Central memory CD8-positive, alpha-beta T cell (primary cell): ENCODE data around the gene PET100.

ENCODE experiments used
- ATAC-seq: fragments of 150-1000 bp; cut with Tn5 transposase; replicated peaks from 2 replicates; pipeline ENCODE4 v1.10.0; 2022; ENCODE audit warnings: mild to moderate bottlenecking, moderate FRiP score, moderate number of reproducible peaks; ENCODE audit not compliant: poor library complexity, severe bottlenecking; ENCODE audit errors: extremely low read depth
- DNase-seq, 2 donors: peaks; one replicate each; pipeline ENCODE4 v3.0.0; 2021; ENCODE audit warnings: low spot score in 2 of 2
- H3K27ac Mint-ChIP-seq: one replicate; pipeline ENCODE4 v1.8.0; 2022; ENCODE audit warnings: low read depth, mild to moderate bottlenecking, moderate library complexity, mixed read lengths
- H3K27me3 Mint-ChIP-seq: one replicate; pipeline ENCODE4 v1.8.0; 2022; ENCODE audit warnings: mixed read lengths
- H3K36me3 Mint-ChIP-seq: one replicate; pipeline ENCODE4 v1.8.0; 2022; ENCODE audit warnings: mild to moderate bottlenecking, moderate library complexity, mixed read lengths; ENCODE audit not compliant: insufficient read depth
- H3K4me1 Mint-ChIP-seq: one replicate; pipeline ENCODE4 v1.8.0; 2022; ENCODE audit warnings: mixed read lengths
- H3K4me3 Mint-ChIP-seq: one replicate; pipeline ENCODE4 v1.8.0; 2022; ENCODE audit warnings: mild to moderate bottlenecking, moderate library complexity, mixed read lengths
- H3K9me3 Mint-ChIP-seq: one replicate; pipeline ENCODE4 v1.8.0; 2022; ENCODE audit warnings: mixed read lengths

Gene PET100, protein sequence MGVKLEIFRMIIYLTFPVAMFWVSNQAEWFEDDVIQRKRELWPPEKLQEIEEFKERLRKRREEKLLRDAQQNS

DNA sequence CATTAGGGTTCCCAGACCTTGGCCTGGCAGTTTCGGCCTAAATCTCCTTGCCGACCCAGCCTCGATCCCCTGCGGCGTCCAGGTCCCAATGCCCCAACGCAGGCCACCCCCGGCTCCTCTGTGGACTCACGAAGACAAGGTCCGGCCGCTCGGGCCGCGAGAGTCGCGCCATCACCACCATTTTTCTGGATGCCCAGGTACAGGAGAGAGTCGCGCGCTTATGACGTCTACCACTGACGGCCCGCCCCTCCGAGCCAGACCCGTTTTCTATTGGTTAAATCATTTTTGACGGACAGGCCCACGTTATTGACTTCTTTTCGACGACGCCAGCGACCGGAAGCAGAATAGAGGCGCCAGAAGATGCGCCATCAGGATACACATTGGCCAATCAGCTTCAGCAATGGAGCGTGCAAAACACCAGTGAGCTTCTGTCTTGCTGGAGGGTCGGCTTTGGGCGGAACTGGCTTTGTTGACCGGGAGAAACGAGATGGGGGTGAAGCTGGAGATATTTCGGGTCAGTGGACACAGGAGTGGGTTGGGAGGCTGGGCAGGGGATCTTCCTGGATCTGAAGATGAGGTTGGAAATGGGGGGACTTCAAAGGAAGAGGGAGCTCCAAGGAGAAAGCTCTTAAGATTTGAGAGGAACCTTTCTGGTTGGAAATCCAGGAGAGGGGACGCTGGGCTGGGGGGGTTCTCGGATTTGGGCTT lies at the start of gene PET100, which contains the start of gene XAB2:
TSS of gene PET100 (plus strand) at position 447 of the 708 bp plus-strand sequence. CDS start at position 488, 41 bp downstream.
TSS of gene XAB2 (minus strand) at position 199 of the 708 bp plus-strand sequence. CDS start at position 181, 18 bp downstream.
- DNase-seq (peak; percentile 92 to 96), ATAC-seq (peak; percentile 100)
- Mint-ChIP-seq H3K4me3 (peak within 1 kb of the TSS; percentile 96), H3K27ac (peak within 1 kb of the TSS; percentile 100), H3K36me3 (peaks cover 46% of the 10 kb centered on the region), H3K4me1 (peaks cover 41% of the 10 kb centered on the region), H3K9me3 (no peaks in the 10 kb centered on the region), H3K27me3 (no peaks in the 10 kb centered on the region)

DNA sequence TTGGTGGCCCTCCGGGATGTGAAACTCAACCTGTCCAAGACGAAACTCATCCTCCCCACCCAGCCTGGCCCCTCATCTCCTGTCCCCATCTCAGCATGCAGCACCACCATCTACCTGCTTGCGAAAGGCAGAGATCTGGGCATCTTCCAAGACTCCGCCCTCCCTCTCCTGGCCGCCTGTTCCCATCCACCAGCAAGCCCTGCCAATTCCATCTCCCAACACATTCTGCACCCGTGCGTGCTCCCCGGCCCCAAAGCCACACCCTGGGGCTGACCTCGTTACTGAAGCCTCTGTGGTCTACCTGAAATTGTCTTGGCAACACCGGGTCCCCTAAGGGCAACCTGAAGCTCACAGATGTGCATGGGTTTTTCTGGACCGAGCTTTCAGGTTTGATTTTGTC lies 47.1 kb upstream of the PET100 start:
- H3K36me3 Mint-ChIP-seq = peaks cover 5% of the 10 kb centered on the region
- peak overlapping the region; percentile 82 for H3K27ac Mint-ChIP-seq
- peaks cover 26% of the 10 kb centered on the region for H3K27me3 Mint-ChIP-seq
- H3K9me3 Mint-ChIP-seq = no peaks in the 10 kb centered on the region
- no peaks in the 10 kb centered on the region for H3K4me1 Mint-ChIP-seq
- DNase-seq (no peak), ATAC-seq (no peak)
- no peak overlapping the region for H3K4me3 Mint-ChIP-seq

DNA sequence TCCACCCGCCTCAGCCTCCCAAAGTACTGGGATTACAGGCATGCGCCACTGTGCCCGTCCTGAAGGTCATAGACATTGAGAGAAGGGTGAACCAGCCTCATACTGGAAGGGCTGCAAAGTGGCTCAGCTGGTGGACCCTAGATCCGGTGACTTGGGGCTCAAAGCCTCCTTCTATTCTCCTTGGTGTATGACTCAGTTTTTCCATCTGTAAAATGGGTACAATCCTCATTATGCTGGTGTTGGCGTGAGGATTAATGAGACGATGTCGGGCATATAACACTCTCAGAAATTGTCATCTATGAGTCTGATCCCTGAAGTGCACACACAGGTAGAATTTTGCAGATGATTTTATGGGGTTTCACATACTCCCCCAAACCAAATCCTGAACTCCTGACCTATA lies 39.8 kb upstream of the PET100 start:
- ATAC-seq (no peak), DNase-seq (no peak)
- no peak overlapping the region for H3K4me3 Mint-ChIP-seq
- H3K27me3 Mint-ChIP-seq = peaks cover 42% of the 10 kb centered on the region
- H3K9me3 Mint-ChIP-seq = no peaks in the 10 kb centered on the region
- no peak overlapping the region for H3K27ac Mint-ChIP-seq
- no peaks in the 10 kb centered on the region for H3K4me1 Mint-ChIP-seq
- H3K36me3 Mint-ChIP-seq = no peaks in the 10 kb centered on the region

DNA sequence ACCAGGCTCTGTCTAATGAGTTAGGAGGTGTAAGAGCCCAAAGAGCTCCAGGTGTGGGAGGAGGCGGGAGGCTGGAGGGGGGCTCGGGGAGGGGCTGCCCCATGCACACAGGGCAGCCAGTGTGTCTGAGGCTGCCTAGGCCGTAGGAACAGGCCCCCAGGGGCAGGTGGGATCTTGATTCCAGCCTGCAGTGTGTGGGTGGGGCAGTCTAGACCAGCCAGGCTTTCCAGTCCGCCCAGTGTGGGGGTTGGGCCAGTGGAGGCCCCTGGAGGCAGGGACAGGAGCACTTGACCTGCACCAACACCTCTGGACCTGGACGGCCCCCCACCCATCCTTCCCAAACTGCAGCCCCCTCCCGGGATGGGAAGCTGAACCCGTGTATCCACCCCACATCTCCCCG lies 39.3 kb upstream of the PET100 start:
- Mint-ChIP-seq H3K36me3 (peaks cover 1% of the 10 kb centered on the region), H3K27me3 (peaks cover 42% of the 10 kb centered on the region), H3K4me3 (no peak overlapping the region), H3K27ac (no peak overlapping the region), H3K9me3 (no peaks in the 10 kb centered on the region), H3K4me1 (peaks cover 3% of the 10 kb centered on the region)
- ATAC-seq (no peak), DNase-seq (no peak)

DNA sequence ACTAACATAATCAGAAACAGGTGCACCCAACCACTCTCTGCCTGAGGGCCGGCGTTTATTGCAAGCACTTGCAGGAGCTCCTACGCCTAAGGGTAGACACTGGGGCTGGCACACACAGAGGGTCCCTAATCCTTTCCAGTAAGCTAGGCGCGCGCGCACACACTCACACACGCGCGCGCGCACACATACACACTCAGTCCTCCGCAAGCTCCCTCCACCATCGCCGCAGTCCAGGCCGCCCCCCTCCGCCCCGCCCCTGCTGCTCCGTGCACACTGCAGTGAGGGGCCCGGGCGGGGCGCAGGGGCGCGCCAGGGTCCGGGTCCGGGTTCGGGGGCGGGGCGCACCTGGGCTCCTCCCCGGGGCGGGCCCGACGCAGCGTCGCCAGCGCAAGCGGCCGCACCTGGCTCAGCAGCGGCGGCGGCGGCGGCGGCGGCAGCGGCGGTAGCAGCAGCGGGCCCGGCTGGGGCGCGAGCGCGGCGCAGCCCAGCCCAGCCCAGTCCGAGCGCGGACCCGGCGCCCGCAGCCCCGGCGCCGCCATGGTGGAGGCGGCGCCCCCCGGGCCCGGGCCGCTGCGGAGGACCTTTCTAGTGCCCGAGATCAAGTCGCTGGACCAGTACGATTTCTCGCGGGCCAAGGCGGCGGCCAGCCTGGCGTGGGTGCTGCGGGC lies 34.0 kb upstream of the PET100 start, which contains the start of gene CAMSAP3:
TSS of gene CAMSAP3 (plus strand) at position 398 of the 668 bp plus-strand sequence. CDS start at position 538, 140 bp downstream.
- H3K27ac Mint-ChIP-seq = no peak within 1 kb of the TSS
- peaks cover 65% of the 10 kb centered on the region for H3K27me3 Mint-ChIP-seq
- peaks cover 2% of the 10 kb centered on the region for H3K36me3 Mint-ChIP-seq
- no peaks in the 10 kb centered on the region for H3K9me3 Mint-ChIP-seq
- DNase-seq = no peak
- peak within 1 kb of the TSS; percentile 72 for H3K4me3 Mint-ChIP-seq
- peaks cover 11% of the 10 kb centered on the region for H3K4me1 Mint-ChIP-seq
- ATAC-seq = peak; percentile 46

DNA sequence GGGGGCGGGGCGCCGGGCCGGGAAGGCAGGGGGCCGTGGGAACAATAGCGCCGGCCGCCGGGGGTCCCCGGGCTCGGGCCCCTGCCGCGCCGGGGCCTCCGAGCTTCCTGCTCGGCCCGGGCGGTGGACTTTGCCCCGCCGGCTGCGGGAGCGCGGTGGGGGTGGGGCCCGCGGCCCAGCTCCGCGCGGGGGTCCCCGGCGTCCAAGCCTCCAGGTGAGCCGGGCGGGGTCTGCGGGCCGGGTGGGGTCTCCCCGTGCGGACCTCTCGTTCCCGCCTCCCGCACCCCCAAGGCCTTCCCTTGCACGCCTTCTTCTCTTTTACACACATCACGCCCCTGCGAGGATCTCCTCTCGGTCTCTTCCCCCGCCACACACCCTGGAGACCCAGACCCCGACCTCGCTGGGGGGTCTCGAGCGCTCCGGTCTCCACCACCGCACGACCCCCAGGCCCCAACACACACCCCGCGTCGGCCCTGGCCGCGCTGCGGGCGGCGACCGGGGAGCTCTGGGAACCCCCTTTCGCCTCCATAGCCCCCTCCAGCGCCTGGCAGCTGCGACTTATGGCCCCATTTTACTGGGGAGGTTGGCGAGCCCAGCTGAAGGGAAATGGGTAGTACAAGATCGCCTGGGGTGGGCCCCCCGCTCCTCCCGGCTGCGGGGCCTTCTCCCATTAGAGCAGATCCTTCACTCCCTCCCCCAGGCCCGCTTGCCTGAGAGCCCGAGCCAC lies 33.2 kb upstream of the PET100 start:
- ATAC-seq = no peak

DNA sequence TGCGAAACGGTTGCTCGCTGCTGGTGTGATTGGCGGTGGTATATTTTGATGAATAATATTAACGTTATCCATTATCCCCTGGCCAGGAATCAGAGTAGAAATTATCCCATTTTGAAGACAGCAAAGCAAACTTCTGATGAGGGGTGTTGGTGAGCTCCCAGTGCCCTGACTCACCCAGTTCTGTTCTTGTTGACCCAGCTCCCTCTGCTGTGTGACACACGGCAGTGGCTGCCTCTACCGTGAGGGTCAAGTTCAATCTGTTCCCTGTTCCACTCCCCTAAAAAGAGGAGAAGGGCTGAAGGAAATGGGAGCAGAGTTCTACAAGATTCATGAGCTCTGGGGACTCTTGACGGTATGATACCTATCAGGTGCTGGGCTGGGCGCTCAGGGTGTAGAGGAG lies 31.9 kb upstream of the PET100 start:
- DNase-seq (no peak), ATAC-seq (no peak)
- Mint-ChIP-seq H3K27ac (no peak overlapping the region), H3K27me3 (peaks cover 67% of the 10 kb centered on the region), H3K9me3 (no peaks in the 10 kb centered on the region), H3K4me1 (peaks cover 11% of the 10 kb centered on the region), H3K4me3 (no peak overlapping the region), H3K36me3 (peaks cover 2% of the 10 kb centered on the region)

More for the DNA sequence above, 33.2 kb upstream of the PET100 start:
- DNase-seq = no peak
- Mint-ChIP-seq H3K27ac (no peak overlapping the region), H3K27me3 (peaks cover 65% of the 10 kb centered on the region), H3K4me3 (peak overlapping the region; percentile 72), H3K4me1 (peaks cover 11% of the 10 kb centered on the region), H3K9me3 (no peaks in the 10 kb centered on the region), H3K36me3 (peaks cover 2% of the 10 kb centered on the region)

DNA sequence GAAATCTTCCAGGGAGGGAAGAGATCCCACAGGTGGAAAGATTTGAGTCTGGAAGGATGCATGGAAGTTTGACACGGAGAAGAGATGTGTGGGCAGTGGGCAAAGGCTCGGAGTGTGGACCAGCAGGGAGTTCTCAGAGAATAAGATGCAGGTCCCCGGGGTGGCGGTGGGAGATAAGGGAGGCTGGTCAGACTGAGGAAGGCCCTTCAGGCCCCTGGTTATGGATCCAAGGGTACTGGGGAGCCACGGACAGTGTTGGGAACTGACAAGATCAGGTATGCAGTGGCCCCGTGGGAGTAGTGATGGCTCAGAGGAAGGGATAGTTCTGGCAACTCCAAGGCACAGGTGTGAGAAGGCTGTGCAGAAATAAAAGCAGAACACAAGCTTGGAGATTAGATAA lies 31.4 kb upstream of the PET100 start:
- DNase-seq (no peak), ATAC-seq (no peak)
- Mint-ChIP-seq H3K36me3 (peaks cover 2% of the 10 kb centered on the region), H3K9me3 (no peaks in the 10 kb centered on the region), H3K4me1 (peaks cover 11% of the 10 kb centered on the region), H3K27ac (no peak overlapping the region), H3K4me3 (no peak overlapping the region), H3K27me3 (peaks cover 67% of the 10 kb centered on the region)

DNA sequence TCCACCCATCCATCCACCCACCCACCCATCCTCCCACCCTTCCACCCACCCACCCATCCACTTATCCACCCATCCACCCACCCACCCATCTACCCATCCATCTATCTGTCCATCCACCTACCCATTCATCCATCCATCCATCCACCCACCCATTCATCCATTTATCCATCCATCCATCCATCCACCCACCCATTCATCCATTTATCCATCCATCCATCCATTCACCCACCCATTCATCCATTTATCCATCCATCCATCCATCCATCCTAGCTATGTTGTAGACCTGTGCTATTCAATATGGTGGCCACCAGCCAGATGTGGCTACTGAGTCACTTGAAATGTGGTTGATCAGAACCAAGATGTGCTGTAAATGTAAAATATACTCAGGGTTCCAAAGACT lies 28.9 kb upstream of the PET100 start:
- H3K27ac Mint-ChIP-seq = no peak overlapping the region
- H3K4me3 Mint-ChIP-seq = no peak overlapping the region

DNA sequence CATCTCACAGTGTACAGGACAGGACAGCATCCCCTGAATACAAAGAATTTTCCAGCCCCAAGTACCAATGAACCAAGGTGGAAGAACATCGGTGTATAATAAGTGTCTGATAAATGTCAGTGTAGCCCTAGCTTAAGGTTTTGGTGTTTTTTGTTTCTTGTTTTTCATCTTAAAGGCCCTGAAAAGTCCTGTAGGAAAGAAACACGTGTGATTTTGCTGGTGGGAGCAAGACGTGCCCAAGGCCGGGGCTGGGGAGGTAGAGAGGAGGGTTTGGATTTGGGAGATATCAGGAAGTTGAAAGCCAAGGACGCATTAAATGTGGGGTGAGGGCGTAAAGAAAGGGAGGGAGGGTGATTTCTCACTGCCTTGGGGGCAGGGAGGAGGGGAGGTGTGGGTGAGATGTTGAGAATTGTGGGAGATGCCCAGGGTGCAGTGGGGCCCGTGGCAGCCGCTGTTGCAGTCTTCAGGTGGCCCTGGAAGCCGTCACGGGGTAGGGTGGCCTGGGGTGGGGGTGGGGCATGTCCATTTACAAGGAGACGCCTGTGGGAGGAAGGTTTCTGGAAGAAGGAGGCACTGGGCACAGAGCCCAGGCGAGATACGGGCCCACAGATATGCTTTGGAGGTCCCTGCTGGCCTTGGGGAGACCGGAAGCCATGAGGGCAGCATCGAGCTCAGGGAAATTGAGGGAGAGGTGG lies 27.2 kb upstream of the PET100 start:
- ATAC-seq = no peak
- no peak overlapping the region for H3K4me3 Mint-ChIP-seq
- H3K27ac Mint-ChIP-seq = no peak overlapping the region
- H3K27me3 Mint-ChIP-seq = peaks cover 56% of the 10 kb centered on the region
- H3K9me3 Mint-ChIP-seq = no peaks in the 10 kb centered on the region
- H3K36me3 Mint-ChIP-seq = peaks cover 2% of the 10 kb centered on the region
- H3K4me1 Mint-ChIP-seq = no peaks in the 10 kb centered on the region
- no peak for DNase-seq

More for the DNA sequence above, 28.9 kb upstream of the PET100 start:
- ATAC-seq = no peak
- Mint-ChIP-seq H3K4me1 (peaks cover 5% of the 10 kb centered on the region), H3K27me3 (peaks cover 65% of the 10 kb centered on the region), H3K9me3 (no peaks in the 10 kb centered on the region), H3K36me3 (peaks cover 2% of the 10 kb centered on the region)
- no peak for DNase-seq

DNA sequence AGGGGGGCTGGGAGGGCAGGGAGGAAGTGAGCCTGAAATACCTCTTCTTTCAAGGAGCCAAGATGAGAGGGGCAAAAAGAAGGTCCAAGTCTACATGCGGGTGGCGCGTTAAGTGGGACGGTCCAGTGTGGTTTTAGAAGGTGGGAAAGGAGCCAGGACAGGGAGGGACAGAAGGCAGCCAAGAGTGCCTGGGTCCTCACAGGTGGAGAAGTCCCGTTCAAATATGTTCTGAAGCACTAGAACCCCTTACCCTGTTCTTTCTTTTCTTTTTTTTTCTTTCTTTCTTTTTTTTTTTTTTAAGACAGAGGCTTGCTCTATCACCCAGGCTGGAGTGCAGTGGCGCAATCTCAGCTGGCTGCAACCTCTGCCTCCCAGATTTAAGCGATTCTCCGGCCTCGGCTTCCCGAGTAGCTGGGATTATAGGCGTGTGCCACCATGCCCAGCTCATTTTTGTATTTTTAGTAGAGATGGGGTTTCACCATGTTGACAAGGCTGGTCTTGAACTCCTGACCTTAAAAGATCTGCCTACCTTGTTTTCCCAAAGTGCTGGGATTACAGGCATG lies 26.6 kb upstream of the PET100 start:
- ATAC-seq (no peak), DNase-seq (no peak)
- peaks cover 2% of the 10 kb centered on the region for H3K36me3 Mint-ChIP-seq
- H3K27me3 Mint-ChIP-seq = peaks cover 50% of the 10 kb centered on the region
- H3K4me3 Mint-ChIP-seq = no peak overlapping the region
- no peaks in the 10 kb centered on the region for H3K4me1 Mint-ChIP-seq
- no peak overlapping the region for H3K27ac Mint-ChIP-seq
- no peaks in the 10 kb centered on the region for H3K9me3 Mint-ChIP-seq

DNA sequence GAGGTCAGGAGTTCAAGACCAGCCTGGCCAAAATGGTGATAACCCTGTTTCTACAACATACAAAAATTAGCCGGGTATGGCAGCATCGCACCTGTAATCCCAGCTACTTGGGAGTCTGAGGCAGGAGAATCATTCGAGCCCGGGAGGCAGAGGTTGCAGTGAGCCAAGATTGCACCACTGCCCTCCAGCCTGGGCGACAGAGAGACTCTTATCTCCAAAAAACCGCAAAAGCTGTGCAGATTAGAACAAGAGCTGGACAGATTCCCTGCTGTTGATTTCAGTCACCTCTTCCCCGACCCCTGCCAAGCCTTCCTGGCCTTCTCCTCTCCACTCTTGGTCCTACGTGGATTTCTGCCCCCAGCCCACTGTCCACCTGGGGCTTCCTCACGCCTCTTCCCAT lies 25.7 kb upstream of the PET100 start:
- ATAC-seq (no peak), DNase-seq (no peak)
- H3K4me1 Mint-ChIP-seq = no peaks in the 10 kb centered on the region
- H3K36me3 Mint-ChIP-seq = peaks cover 2% of the 10 kb centered on the region
- peaks cover 41% of the 10 kb centered on the region for H3K27me3 Mint-ChIP-seq
- H3K9me3 Mint-ChIP-seq = no peaks in the 10 kb centered on the region
- H3K27ac Mint-ChIP-seq = no peak overlapping the region
- H3K4me3 Mint-ChIP-seq = no peak overlapping the region
